NCI-H146 treated with DMSO at 0.1 percent for 48 hours (cell line): ENCODE data around the gene UBAC2.

Source experiments
- DNase-seq: peaks from one replicate; lab custom pipeline; 2025; ENCODE audit not compliant: unreplicated experiment; lab: John Stamatoyannopoulos, UW

The UBAC2 gene

GRCh38 chr13:99308471-99309087, 107.9 kb downstream of the UBAC2 start:
- DNase-seq, result no peak

- no peak for DNase-seq
Observed at GRCh38 chr13:99310382-99311031, 109.9 kb downstream of the UBAC2 start.

GRCh38 chr13:99311137-99311536, 110.5 kb downstream of the UBAC2 start:
- DNase-seq, result no peak

- DNase-seq, result no peak
Observed at GRCh38 chr13:99311748-99312492, 111.3 kb downstream of the UBAC2 start.

- no peak for DNase-seq
Observed at GRCh38 chr13:99312493-99312883, 111.8 kb downstream of the UBAC2 start.

GRCh38 chr13:99313501-99313900, 112.8 kb downstream of the UBAC2 start:
- peak; percentile 12 for DNase-seq

- no peak for DNase-seq
Observed at GRCh38 chr13:99313941-99314340, 113.3 kb downstream of the UBAC2 start.

GRCh38 chr13:99314640-99315176, 114.1 kb downstream of the UBAC2 start:
- DNase-seq, result no peak

GRCh38 chr13:99315186-99315585, 114.5 kb downstream of the UBAC2 start:
- no peak for DNase-seq

GRCh38 chr13:99316224-99316623, 115.6 kb downstream of the UBAC2 start:
- DNase-seq, result no peak

GRCh38 chr13:99316657-99317256, 116.1 kb downstream of the UBAC2 start:
- no peak for DNase-seq

- no peak for DNase-seq
Observed at GRCh38 chr13:99320693-99321481, 120.2 kb downstream of the UBAC2 start.

GRCh38 chr13:99321709-99322108, 121.1 kb downstream of the UBAC2 start:
- DNase-seq, result no peak

GRCh38 chr13:99322297-99323103, 121.8 kb downstream of the UBAC2 start:
- DNase-seq, result no peak

GRCh38 chr13:99323488-99323887, 122.8 kb downstream of the UBAC2 start:
- no peak for DNase-seq

- no peak for DNase-seq
Observed at GRCh38 chr13:99326012-99326411, 125.4 kb downstream of the UBAC2 start.

GRCh38 chr13:99327126-99327525, 126.5 kb downstream of the UBAC2 start:
- DNase-seq, result no peak

GRCh38 chr13:99327761-99328160, 127.1 kb downstream of the UBAC2 start:
- DNase-seq, result no peak

GRCh38 chr13:99329477-99329876, 128.8 kb downstream of the UBAC2 start:
- no peak for DNase-seq

- no peak for DNase-seq
Observed at GRCh38 chr13:99330942-99331341, 130.3 kb downstream of the UBAC2 start.
